Right forelimb (tissue), 1 donor: ENCODE data around the gene LRP3.
"Not testable (repeated sequence)": the region's sequence is repeated elsewhere in the genome, so short reads cannot be mapped to it uniquely, and the experiment has no call there.

ENCODE experiments used
- DNase-seq: peaks from one replicate; pipeline ENCODE4 v3.0.0-alpha.2; 2018

LRP3 gene

GRCh38 chr19:33220735-33221134, 26.6 kb downstream of the LRP3 start:
- no peak for DNase-seq

GRCh38 chr19:33221638-33222037, 27.5 kb downstream of the LRP3 start:
- no peak for DNase-seq

GRCh38 chr19:33222255-33222654, 28.1 kb downstream of the LRP3 start:
- not testable (repeated sequence) for DNase-seq

- no peak for DNase-seq
Observed at GRCh38 chr19:33224694-33225457, 30.7 kb downstream of the LRP3 start.

- DNase-seq = no peak
Observed at GRCh38 chr19:33225458-33225926, 31.4 kb downstream of the LRP3 start, which contains the start of gene SLC7A10. TSS of gene SLC7A10 (minus strand) at chr19:33225850. CDS start at chr19:33225703, 147 bp downstream.

GRCh38 chr19:33226550-33227241, 32.6 kb downstream of the LRP3 start:
- DNase-seq = no peak

- no peak for DNase-seq
Observed at GRCh38 chr19:33227242-33227650, 33.1 kb downstream of the LRP3 start.

GRCh38 chr19:33227870-33228599, 33.9 kb downstream of the LRP3 start:
- DNase-seq = no peak

- DNase-seq = no peak
Observed at GRCh38 chr19:33229962-33230361, 35.8 kb downstream of the LRP3 start.

- DNase-seq = no peak
Observed at GRCh38 chr19:33231511-33231910, 37.4 kb downstream of the LRP3 start.

GRCh38 chr19:33232656-33233055, 38.5 kb downstream of the LRP3 start:
- no peak for DNase-seq

GRCh38 chr19:33233056-33233873, 39.1 kb downstream of the LRP3 start:
- no peak for DNase-seq

GRCh38 chr19:33234092-33234491, 40.0 kb downstream of the LRP3 start:
- DNase-seq = no peak

GRCh38 chr19:33234736-33235135, 40.6 kb downstream of the LRP3 start:
- no peak for DNase-seq

GRCh38 chr19:33235269-33235995, 41.3 kb downstream of the LRP3 start:
- DNase-seq = peak; percentile 78

GRCh38 chr19:33235996-33236350, 41.8 kb downstream of the LRP3 start:
- no peak for DNase-seq

GRCh38 chr19:33236696-33237390, 42.7 kb downstream of the LRP3 start:
- DNase-seq = no peak

GRCh38 chr19:33238481-33239149, 44.5 kb downstream of the LRP3 start:
- no peak for DNase-seq

GRCh38 chr19:33239223-33239975, 45.3 kb downstream of the LRP3 start:
- no peak for DNase-seq
